Activated B cell treated with CpG ODN at 0.5 μM for 24 hours (primary cell): Measurements from ENCODE around the gene RAD9A. TPM values are rescaled to one million over a fixed set of nuclear protein-coding genes. Genes with fewer than 3 reads are reported as not detected.
"Not testable (repeated sequence)": the region's sequence is repeated elsewhere in the genome, so short reads cannot be mapped to it uniquely, and the experiment has no call there.

ENCODE experiments used
- ATAC-seq: fragments of 200-7000 bp; cut with Tn5 transposase; one replicate; pipeline ENCODE4 v1.10.0; 2021; ENCODE audit warnings: low read depth, mild to moderate bottlenecking, moderate library complexity
- CTCF ChIA-PET: fragments of 350-600 bp; sonication (Branson Sonifier 250); formaldehyde crosslinking; loops from one replicate; lab custom pipeline; 2021; ENCODE audit warnings: antibody characterized with exemption; lab: Charles Lee
- POLR2A ChIA-PET: fragments of 350-600 bp; sonication (Branson Sonifier 250); formaldehyde crosslinking; loops from one replicate; lab custom pipeline; 2021; ENCODE audit warnings: antibody characterized with exemption; lab: Charles Lee
- DNase-seq: peaks from one replicate; pipeline ENCODE4 v3.0.0; 2022
- H3K27ac Mint-ChIP-seq: one replicate; pipeline ENCODE4 v1.8.0; 2020; ENCODE audit warnings: mixed read lengths
- H3K27me3 Mint-ChIP-seq: one replicate; pipeline ENCODE4 v1.8.0; 2021; ENCODE audit warnings: mixed read lengths
- H3K36me3 Mint-ChIP-seq: one replicate; pipeline ENCODE4 v1.8.0; 2021; ENCODE audit warnings: low read depth, mixed read lengths
- H3K4me1 Mint-ChIP-seq: one replicate; pipeline ENCODE4 v1.8.0; 2021; ENCODE audit warnings: mixed read lengths
- H3K4me3 Mint-ChIP-seq: one replicate; pipeline ENCODE4 v1.8.0; 2020; ENCODE audit warnings: mild to moderate bottlenecking, mixed read lengths
- H3K9me3 Mint-ChIP-seq: one replicate; pipeline ENCODE4 v1.8.0; 2020; ENCODE audit warnings: mixed read lengths
- CTCF ChIP-seq: fragments of 200-600 bp; IDR thresholded peaks from one replicate; pipeline ENCODE4 v1.8.0; 2022; ENCODE audit warnings: antibody characterized with exemption, mild to moderate bottlenecking
- intact Hi-C: fragments of 100-400 bp; cut with micrococcal nuclease; formaldehyde crosslinking; loops from one replicate; pipeline ENCODE4 v1.15.1; 2024
- total RNA-seq: library from RNA; stranded (reverse); gene quantifications from 2 replicates; pipeline ENCODE4 v1.2.3, GENCODE V29; 2022

RAD9A gene
- total RNA-seq, 1 donor from 2014 or later = 35.2 TPM

GRCh38 chr11:67401495-67402191 is 9.9 kb downstream of the RAD9A start, which contains the start of gene PPP1CA:
PPP1CA (minus strand) TSS chr11:67401858; CDS start chr11:67401782, 76 bp downstream.
- CTCF ChIA-PET = interaction anchor here (0.7 to 5.7 kb wide), 24 partner anchors 10 to 106 kb away, joined by 3 to 53 read pairs (median 8); partner anchors contain the start of genes CARNS1, CDK2AP2, PITPNM1 and POLD4
- Mint-ChIP-seq H3K27ac (peak within 1 kb of the TSS; percentile 91), H3K27me3 (no peaks in the 10 kb centered on the region), H3K9me3 (no peaks in the 10 kb centered on the region), H3K36me3 (peaks cover 52% of the 10 kb centered on the region), H3K4me1 (peaks cover 77% of the 10 kb centered on the region), H3K4me3 (peak within 1 kb of the TSS; percentile 86)
- no peak for TF ChIP-seq CTCF
- DNase-seq = peak; percentile 96
- intact Hi-C loops = loop anchor here (1.0 to 5.0 kb wide), 11 partner anchors 10 to 231 kb away; partner anchors contain the start of genes AIP, NDUFV1, POLD4 and PTPRCAP
- POLR2A ChIA-PET = interaction anchor here (0.7 to 17.5 kb wide), 39 partner anchors 10 to 1447 kb away, joined by 3 to 693 read pairs (median 7); partner anchors contain the start of genes AIP, ANKRD13D, CARNS1 and CDK2AP2
- peak; percentile 72 for ATAC-seq

GRCh38 chr11:67402192-67402839 is 10.5 kb downstream of the RAD9A start:
- intact Hi-C loops = loop anchor here (1.0 to 5.0 kb wide), 5 partner anchors 49 to 230 kb away; partner anchors contain the start of genes AIP, NDUFV1 and POLD4
- not testable (repeated sequence) for ATAC-seq, DNase-seq, H3K27me3 Mint-ChIP-seq, H3K9me3 Mint-ChIP-seq
- Mint-ChIP-seq H3K4me1 (peaks cover 79% of the 10 kb centered on the region), H3K27ac (peak overlapping the region; percentile 91), H3K36me3 (peaks cover 52% of the 10 kb centered on the region), H3K4me3 (peak overlapping the region; percentile 76)
- ChIA-PET CTCF (interaction anchor here (0.7 to 5.7 kb wide), 22 partner anchors 10 to 104 kb away, joined by 3 to 53 read pairs (median 8); partner anchors contain the start of genes CARNS1, PITPNM1, POLD4 and PTPRCAP), POLR2A (interaction anchor here (0.7 to 17.5 kb wide), 31 partner anchors 11 to 1447 kb away, joined by 3 to 693 read pairs (median 11); partner anchors contain the start of genes AIP, ANKRD13D, CARNS1 and CDK2AP2)

DNA sequence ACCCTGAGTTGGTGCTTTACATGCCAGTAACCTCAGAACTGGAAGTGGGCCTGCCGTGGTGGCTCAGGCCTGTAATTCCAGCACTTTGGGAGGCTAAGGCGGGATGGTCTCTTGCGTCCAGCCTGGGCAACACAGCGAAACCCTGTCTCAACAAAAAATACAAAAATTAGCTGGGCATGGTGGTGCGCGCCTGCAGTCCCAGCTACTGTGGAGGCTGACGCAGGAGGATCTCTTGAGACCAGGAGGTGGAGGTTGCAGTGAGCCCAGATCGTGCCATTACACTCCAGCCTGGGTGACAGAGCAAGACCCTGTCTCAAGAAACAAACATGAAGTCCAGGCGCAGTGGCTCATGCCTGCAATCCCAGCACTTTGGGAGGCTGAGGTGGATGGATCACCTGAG is 11.3 kb downstream of the RAD9A start:
- CTCF ChIA-PET = interaction anchor here (1.1 to 5.7 kb wide), 3 partner anchors 10 to 33 kb away, joined by 5 to 53 read pairs (median 9); no protein-coding TSS in a partner anchor
- H3K36me3 Mint-ChIP-seq = peaks cover 50% of the 10 kb centered on the region

DNA sequence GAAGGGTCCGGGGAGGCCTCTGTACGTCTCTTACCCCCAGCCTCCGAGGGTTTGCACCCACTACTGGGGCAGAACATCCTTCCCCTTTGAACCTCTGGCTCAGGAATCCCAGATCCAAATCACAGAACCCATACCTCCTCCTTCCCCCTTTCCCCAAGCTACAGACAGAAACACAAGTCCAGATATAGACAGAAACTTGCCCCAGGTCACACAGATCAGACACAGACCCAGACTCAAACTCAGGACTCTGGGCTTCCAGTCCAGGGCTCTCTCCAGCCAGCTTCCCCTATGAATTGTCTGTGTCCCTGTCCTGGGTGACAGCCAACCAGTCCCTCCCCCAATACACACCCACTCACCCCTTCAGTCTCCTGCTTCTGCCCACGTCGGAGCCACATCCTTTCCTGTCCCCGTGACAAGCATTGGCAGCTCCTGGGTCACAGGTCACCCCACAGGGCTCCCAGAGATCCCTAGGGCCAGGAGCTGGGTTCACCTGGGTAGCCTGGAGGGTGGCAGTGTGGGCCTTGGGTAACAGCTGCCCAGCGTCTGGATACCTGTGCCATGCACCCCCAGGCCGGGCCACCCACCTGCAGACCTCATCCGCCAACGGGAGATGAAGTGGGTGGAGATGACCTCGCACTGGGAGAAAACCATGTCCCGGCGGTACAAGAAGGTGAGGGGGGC is 12.9 kb downstream of the RAD9A start:
- intact Hi-C loops = loop anchor here (5.0 kb wide), 3 partner anchors 183 to 228 kb away; partner anchors contain the start of gene NDUFV1
- TF ChIP-seq CTCF = no peak
- H3K27me3 Mint-ChIP-seq = no peaks in the 10 kb centered on the region
- DNase-seq (no peak), ATAC-seq (no peak)
- H3K27ac Mint-ChIP-seq = peak overlapping the region; percentile 91
- POLR2A ChIA-PET = interaction anchor here (0.7 to 17.5 kb wide), 14 partner anchors 12 to 209 kb away, joined by 3 to 693 read pairs (median 35); partner anchors contain the start of genes AIP, CARNS1, CLCF1 and CORO1B
- H3K4me1 Mint-ChIP-seq = peaks cover 84% of the 10 kb centered on the region
- CTCF ChIA-PET = interaction anchor here (1.1 to 5.7 kb wide), 2 partner anchors 14 to 48 kb away, joined by 3 to 53 read pairs; no protein-coding TSS in a partner anchor
- no peaks in the 10 kb centered on the region for H3K9me3 Mint-ChIP-seq
- peak overlapping the region; percentile 90 for H3K4me3 Mint-ChIP-seq
- H3K36me3 Mint-ChIP-seq = peaks cover 42% of the 10 kb centered on the region

More for the DNA sequence above, 11.3 kb downstream of the RAD9A start:
- H3K4me3 Mint-ChIP-seq = peak overlapping the region; percentile 90
- H3K27ac Mint-ChIP-seq = peak overlapping the region; percentile 91
- POLR2A ChIA-PET = interaction anchor here (0.5 to 17.5 kb wide), 17 partner anchors 12 to 163 kb away, joined by 3 to 693 read pairs (median 16); partner anchors contain the start of genes AIP, ANKRD13D, CARNS1 and CDK2AP2
- peaks cover 80% of the 10 kb centered on the region for H3K4me1 Mint-ChIP-seq
- not testable (repeated sequence) for ATAC-seq, DNase-seq, H3K9me3 Mint-ChIP-seq, H3K27me3 Mint-ChIP-seq
- intact Hi-C loops = loop anchor here (1.0 to 5.0 kb wide), 6 partner anchors 18 to 229 kb away; partner anchors contain the start of genes AIP and NDUFV1

GRCh38 chr11:67405196-67405567 is 13.4 kb downstream of the RAD9A start:
- no peaks in the 10 kb centered on the region for H3K9me3 Mint-ChIP-seq
- ChIA-PET CTCF (interaction anchor here (1.1 to 5.7 kb wide), 2 partner anchors 14 to 49 kb away, joined by 3 to 53 read pairs; no protein-coding TSS in a partner anchor), POLR2A (interaction anchor here (3.0 to 17.5 kb wide), 7 partner anchors 11 to 64 kb away, joined by 22 to 693 read pairs (median 100); partner anchors contain the start of genes CARNS1, CORO1B, POLD4 and PTPRCAP)
- no peak for ATAC-seq
- peaks cover 43% of the 10 kb centered on the region for H3K36me3 Mint-ChIP-seq
- H3K4me3 Mint-ChIP-seq = peak overlapping the region; percentile 90
- no peak for TF ChIP-seq CTCF
- DNase-seq = no peak
- H3K27ac Mint-ChIP-seq = peak overlapping the region; percentile 91
- peaks cover 85% of the 10 kb centered on the region for H3K4me1 Mint-ChIP-seq
- no peaks in the 10 kb centered on the region for H3K27me3 Mint-ChIP-seq
- intact Hi-C loops = no loop called here
